Kidney epithelial cell (primary cell): ENCODE measurements around the gene MARVELD2. TPM values are rescaled to one million over a fixed set of nuclear protein-coding genes. Genes with fewer than 3 reads are reported as not detected.
"Not testable (repeated sequence)": the region's sequence is repeated elsewhere in the genome, so short reads cannot be mapped to it uniquely, and the experiment has no call there.

Experiments used
- DNase-seq: peaks from one replicate; pipeline ENCODE4 v3.0.0-alpha.2; 2010; ENCODE audit warnings: low read depth
- H3K27me3 ChIP-seq: 2 replicates; pipeline ENCODE4 v1.6.0; 2011; ENCODE audit warnings: low read length; ENCODE audit not compliant: control insufficient read depth, insufficient read depth
- H3K36me3 ChIP-seq: 2 replicates; pipeline ENCODE4 v1.5.1; 2011; ENCODE audit warnings: low read length; ENCODE audit not compliant: control insufficient read depth, insufficient read depth
- H3K4me3 ChIP-seq: 2 replicates; pipeline ENCODE4 v1.5.1; 2011; ENCODE audit warnings: low read depth, mild to moderate bottlenecking, control low read depth, low read length
- total RNA-seq: library from RNA; depleted of rRNA; stranded (reverse); fragments of >200 nt; gene quantifications from 2 replicates; pipeline ENCODE4 v1.2.3, GENCODE V29; 2015
- TF ChIP-seq, protein P1 (sequence below): IDR thresholded peaks from 2 replicates; pipeline ENCODE4 v1.5.1; 2011; ENCODE audit warnings: mild to moderate bottlenecking, moderate library complexity, low read length, control low read depth, inconsistent platforms; ENCODE audit not compliant: insufficient read depth, poor library complexity, severe bottlenecking

MARVELD2 gene, protein sequence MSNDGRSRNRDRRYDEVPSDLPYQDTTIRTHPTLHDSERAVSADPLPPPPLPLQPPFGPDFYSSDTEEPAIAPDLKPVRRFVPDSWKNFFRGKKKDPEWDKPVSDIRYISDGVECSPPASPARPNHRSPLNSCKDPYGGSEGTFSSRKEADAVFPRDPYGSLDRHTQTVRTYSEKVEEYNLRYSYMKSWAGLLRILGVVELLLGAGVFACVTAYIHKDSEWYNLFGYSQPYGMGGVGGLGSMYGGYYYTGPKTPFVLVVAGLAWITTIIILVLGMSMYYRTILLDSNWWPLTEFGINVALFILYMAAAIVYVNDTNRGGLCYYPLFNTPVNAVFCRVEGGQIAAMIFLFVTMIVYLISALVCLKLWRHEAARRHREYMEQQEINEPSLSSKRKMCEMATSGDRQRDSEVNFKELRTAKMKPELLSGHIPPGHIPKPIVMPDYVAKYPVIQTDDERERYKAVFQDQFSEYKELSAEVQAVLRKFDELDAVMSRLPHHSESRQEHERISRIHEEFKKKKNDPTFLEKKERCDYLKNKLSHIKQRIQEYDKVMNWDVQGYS
- 27.6 and 28.6 TPM in 2 replicates for total RNA-seq

DNA sequence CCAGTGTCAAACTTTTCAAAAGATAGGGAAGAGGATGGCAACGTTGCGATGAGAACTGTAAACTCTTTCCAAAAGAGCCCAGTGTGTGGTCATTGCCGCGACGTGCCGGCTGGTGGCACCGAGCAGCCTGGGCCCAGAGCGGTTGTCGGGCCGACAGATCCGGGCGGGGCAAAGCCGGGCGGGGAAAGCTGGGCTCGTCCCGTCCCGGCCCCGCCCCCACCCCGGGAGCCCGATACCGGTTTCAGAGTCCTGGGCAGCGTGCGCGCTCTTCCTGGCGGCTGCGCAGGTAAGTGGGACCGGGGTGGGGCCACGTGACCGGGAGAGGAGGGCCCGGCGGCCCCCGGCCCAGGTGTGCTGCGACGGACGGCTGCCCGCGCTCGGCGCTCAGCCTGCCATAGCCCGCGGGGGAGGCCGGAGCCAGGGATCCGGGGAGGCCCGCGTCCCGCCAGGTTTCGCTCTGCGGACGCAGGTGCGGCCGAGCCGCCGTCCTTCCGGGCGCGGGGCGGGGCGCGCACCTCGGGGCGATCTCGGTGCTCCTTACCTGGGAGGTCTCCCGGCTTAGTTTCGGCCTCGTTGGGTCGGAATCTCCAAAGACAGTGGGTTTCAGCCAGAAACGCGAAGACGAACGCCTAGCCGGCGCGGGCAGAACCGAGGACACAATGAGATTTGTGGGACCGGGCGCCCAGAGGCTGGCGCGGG lies at the start of gene MARVELD2:
MARVELD2 (plus strand) TSS at position 232 of the 699 bp plus-strand sequence. CDS start 4,270 bp downstream, outside the sequence.
- Histone ChIP-seq H3K36me3 (no peaks in the 10 kb centered on the region), H3K4me3 (peak within 1 kb of the TSS; percentile 79), H3K27me3 (no peaks in the 10 kb centered on the region)
- TF ChIP-seq, protein P1, sequence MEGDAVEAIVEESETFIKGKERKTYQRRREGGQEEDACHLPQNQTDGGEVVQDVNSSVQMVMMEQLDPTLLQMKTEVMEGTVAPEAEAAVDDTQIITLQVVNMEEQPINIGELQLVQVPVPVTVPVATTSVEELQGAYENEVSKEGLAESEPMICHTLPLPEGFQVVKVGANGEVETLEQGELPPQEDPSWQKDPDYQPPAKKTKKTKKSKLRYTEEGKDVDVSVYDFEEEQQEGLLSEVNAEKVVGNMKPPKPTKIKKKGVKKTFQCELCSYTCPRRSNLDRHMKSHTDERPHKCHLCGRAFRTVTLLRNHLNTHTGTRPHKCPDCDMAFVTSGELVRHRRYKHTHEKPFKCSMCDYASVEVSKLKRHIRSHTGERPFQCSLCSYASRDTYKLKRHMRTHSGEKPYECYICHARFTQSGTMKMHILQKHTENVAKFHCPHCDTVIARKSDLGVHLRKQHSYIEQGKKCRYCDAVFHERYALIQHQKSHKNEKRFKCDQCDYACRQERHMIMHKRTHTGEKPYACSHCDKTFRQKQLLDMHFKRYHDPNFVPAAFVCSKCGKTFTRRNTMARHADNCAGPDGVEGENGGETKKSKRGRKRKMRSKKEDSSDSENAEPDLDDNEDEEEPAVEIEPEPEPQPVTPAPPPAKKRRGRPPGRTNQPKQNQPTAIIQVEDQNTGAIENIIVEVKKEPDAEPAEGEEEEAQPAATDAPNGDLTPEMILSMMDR: peak; percentile 58
- peak; percentile 26 for DNase-seq

DNA sequence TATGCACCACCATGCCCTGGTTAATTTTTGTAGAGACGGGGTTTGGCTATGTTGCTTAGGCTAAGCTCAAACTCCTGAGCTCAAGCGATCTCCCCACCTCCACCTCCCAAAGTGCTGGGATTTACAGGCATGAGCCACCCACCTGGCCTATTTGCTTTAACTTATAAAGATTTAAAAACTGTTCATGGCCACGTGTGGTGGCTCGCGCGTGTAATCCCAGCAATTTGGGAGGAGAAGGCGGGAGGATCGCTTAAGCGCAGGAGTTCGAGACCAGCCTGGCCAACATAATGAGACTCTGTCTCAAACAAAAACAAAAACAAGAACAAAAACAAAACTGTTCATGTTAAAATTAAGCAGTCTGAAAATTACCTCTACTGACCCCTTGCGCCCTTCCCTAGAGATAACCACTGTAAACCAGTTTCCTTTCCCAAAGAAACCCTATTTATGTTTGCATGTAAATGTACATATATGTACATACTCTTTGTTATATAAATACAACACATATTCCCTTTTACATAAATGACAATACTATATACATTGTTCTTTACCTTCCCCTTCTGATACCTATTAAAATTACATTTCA lies 47.1 kb upstream of the MARVELD2 start:
- H3K27me3 ChIP-seq: no peaks in the 10 kb centered on the region
- H3K4me3 ChIP-seq: peak overlapping the region; percentile 81
- TF ChIP-seq, protein P1: no peak
- DNase-seq: no peak
- H3K36me3 ChIP-seq: peaks cover 2% of the 10 kb centered on the region

DNA sequence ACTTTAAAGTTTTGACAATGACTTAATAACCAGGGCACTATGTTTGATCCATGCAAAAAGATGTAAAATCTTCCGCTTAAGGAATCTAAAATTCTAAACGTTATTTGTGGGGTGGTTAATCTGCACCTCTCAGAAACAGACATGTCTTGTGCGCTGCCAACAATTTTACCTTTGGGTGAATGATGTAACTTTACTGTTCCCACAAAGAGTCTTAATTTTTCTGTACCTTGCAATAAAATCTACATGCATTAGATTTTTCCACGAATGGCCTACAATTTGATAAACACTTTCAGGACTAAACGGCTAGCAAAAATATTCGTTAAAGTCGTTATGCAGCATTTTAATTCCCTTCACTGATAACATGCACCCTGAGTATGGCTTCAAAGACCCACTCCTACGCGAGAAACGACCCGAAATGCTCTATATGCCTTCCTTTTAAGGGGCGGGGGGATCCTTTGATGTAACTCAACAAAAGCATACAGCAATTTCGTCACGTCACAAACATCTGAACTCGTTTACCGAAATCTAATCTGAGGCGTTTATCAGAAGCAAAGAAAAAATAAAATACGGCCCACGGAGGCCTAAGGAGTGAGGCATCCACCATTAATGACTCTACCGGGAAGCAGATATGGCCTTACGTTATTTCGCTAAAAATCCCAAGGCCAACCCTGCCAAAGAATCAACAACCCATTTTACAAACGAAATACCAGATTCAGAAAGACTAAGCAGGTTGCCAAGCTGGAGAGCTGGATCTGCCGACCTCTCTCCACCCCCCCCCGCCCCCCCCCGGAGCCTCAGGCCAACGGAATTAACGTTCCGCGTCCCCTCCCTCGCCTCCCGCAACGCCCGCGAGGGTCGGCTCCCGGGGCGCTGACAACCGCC lies 46.2 kb upstream of the MARVELD2 start:
- DNase-seq: no peak
- Histone ChIP-seq H3K27me3 (no peaks in the 10 kb centered on the region), H3K4me3 (peak overlapping the region; percentile 81), H3K36me3 (no peaks in the 10 kb centered on the region)
- TF ChIP-seq, protein P1: no peak

DNA sequence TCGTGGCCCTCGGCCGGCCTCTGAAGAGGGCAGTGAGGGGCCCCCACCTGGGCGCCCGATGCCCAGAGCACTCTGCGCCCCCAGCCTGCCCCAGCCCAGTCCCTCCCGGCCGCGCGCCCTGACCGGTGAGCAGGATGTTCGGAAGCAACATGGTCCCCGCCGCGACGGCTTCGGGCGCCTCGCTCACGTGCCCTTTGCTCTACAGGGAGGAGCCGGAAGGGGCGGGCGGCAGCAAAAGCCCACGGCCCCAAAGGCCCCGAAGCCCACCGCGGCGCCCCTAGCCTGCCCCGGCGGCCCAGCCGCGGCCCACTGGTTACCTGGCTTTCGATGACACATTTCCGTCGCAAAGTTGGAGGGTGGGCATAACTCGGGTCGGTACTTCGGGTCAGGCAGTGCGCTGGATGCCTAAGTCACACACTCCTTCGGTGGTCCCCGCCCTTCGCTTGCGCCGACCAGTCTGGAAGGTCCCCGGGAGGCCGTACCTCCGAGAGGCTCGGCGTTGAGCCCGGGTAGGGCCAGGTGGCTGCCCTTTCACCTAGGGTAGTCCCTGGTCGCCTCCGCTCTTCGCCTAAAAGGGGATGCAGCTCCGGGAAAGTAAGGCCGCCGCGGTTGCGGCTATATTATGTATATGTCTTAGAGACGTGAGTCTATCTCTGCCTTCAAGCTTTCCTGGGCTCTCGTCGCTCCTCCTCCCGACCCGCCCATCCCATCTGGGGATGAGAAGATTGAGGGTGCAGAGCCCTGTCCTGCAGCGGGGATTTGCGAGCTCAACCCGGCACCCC lies 45.4 kb upstream of the MARVELD2 start, which contains the start of the genes AK6, RAD17 and TAF9:
AK6 (minus strand) TSS at position 181 of the 782 bp plus-strand sequence; CDS start at position 151, 30 bp downstream.
RAD17 (plus strand) TSS at position 479 of the 782 bp plus-strand sequence. CDS start 2,391 bp downstream, outside the sequence.
TAF9 (minus strand) TSS at position 181 of the 782 bp plus-strand sequence. CDS start 3,783 bp downstream, outside the sequence.
- TF ChIP-seq, protein P1: no peak
- Histone ChIP-seq H3K27me3 (no peaks in the 10 kb centered on the region), H3K4me3 (peak within 1 kb of the TSS; percentile 81), H3K36me3 (no peaks in the 10 kb centered on the region)
- DNase-seq: peak; percentile 55

DNA sequence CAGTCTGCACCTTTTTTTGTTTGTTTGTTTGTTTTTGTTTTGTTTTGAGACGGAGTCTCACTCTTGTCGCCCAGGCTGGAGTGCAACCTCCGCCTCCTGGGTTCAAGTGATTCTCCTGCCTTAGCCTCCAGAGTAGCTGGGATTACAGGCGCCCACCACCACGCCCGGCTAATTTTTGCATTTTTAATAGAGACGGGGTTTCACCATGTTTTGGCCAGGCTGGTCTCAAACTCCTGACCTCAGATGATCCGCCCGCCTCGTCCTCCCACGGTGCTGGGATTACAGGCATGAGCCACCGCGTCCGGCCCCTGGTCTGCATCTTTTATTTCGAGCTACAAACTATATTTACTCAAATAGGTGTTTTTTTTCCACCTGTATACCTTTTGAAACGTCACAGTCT lies 44.6 kb upstream of the MARVELD2 start:
- H3K27me3 ChIP-seq, H3K36me3 ChIP-seq, DNase-seq: not testable (repeated sequence)
- peak overlapping the region; percentile 81 for H3K4me3 ChIP-seq
